Central memory CD8-positive, alpha-beta T cell (primary cell): ENCODE results near the gene CLC.

Source experiments
- ATAC-seq: fragments of 150-1000 bp; cut with Tn5 transposase; replicated peaks from 2 replicates; pipeline ENCODE4 v1.10.0; 2022; ENCODE audit warnings: mild to moderate bottlenecking, moderate FRiP score, moderate number of reproducible peaks; ENCODE audit not compliant: poor library complexity, severe bottlenecking; ENCODE audit errors: extremely low read depth
- DNase-seq, 2 donors: peaks; one replicate each; pipeline ENCODE4 v3.0.0; 2021; ENCODE audit warnings: low spot score in 2 of 2
- H3K27ac Mint-ChIP-seq: one replicate; pipeline ENCODE4 v1.8.0; 2022; ENCODE audit warnings: low read depth, mild to moderate bottlenecking, moderate library complexity, mixed read lengths
- H3K27me3 Mint-ChIP-seq: one replicate; pipeline ENCODE4 v1.8.0; 2022; ENCODE audit warnings: mixed read lengths
- H3K36me3 Mint-ChIP-seq: one replicate; pipeline ENCODE4 v1.8.0; 2022; ENCODE audit warnings: mild to moderate bottlenecking, moderate library complexity, mixed read lengths; ENCODE audit not compliant: insufficient read depth
- H3K4me1 Mint-ChIP-seq: one replicate; pipeline ENCODE4 v1.8.0; 2022; ENCODE audit warnings: mixed read lengths
- H3K4me3 Mint-ChIP-seq: one replicate; pipeline ENCODE4 v1.8.0; 2022; ENCODE audit warnings: mild to moderate bottlenecking, moderate library complexity, mixed read lengths
- H3K9me3 Mint-ChIP-seq: one replicate; pipeline ENCODE4 v1.8.0; 2022; ENCODE audit warnings: mixed read lengths

Gene CLC

DNA sequence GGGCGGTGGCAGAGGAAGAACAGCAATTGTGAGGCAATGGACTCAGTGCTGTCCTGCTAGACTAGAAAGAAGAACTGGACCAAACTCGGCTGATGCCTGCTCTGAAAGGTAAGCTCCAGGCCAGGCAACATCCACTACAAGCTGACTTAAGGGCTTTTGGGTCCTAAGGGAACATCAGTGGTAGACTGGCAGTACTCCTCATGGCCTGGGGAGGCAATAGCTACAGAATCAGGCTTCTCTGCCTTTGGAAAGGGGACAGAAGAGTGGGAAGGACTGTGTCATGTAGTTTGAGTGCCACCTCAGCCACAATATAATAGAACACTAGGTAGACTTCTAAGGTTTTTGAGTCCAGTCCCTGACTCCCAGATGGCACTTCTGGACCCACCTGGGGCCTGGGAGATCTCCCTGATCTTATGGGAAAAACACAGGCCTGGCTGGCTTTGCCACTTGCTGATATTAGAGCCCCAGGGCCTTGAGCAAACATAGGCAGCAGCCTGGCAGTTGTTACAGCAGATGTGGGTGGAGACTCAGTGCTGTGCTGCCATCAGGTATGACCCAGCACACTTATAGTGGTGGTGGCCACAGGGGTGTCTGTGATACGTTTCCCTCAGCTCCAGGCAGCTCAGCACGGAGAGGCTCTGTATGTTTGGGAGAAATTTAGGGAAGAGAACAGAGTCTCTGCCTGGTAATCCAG, 9.2 kb upstream of the CLC start:
- H3K4me3 Mint-ChIP-seq = no peak overlapping the region
- ATAC-seq = no peak
- H3K27me3 Mint-ChIP-seq = peaks cover 68% of the 10 kb centered on the region

DNA sequence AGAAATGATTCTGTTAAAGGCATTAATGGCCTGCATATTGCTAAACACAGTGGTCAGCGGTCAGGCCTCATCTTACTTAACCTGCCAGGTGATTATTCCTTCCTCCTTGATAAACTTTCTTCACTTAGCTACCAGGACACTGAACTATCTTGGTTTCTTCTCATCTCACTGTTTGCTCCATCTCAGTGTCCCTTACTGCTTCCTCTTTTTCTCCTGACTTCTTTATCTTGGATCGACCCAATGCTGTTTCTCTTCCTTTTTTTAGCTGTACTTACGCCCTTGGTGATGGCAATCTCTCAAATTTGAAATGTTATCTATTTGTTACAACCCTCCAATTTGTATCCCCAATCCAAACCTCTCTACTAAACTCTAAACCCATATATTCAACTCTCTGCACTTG, 7.8 kb upstream of the CLC start:
- Mint-ChIP-seq H3K4me1 (no peaks in the 10 kb centered on the region), H3K27me3 (peaks cover 63% of the 10 kb centered on the region), H3K27ac (no peak overlapping the region), H3K9me3 (no peaks in the 10 kb centered on the region), H3K4me3 (no peak overlapping the region), H3K36me3 (no peaks in the 10 kb centered on the region)
- DNase-seq (no peak), ATAC-seq (no peak)

More for the DNA sequence above, 9.2 kb upstream of the CLC start:
- no peaks in the 10 kb centered on the region for H3K36me3 Mint-ChIP-seq
- no peaks in the 10 kb centered on the region for H3K9me3 Mint-ChIP-seq
- DNase-seq = no peak
- H3K4me1 Mint-ChIP-seq = no peaks in the 10 kb centered on the region
- H3K27ac Mint-ChIP-seq = no peak overlapping the region

DNA sequence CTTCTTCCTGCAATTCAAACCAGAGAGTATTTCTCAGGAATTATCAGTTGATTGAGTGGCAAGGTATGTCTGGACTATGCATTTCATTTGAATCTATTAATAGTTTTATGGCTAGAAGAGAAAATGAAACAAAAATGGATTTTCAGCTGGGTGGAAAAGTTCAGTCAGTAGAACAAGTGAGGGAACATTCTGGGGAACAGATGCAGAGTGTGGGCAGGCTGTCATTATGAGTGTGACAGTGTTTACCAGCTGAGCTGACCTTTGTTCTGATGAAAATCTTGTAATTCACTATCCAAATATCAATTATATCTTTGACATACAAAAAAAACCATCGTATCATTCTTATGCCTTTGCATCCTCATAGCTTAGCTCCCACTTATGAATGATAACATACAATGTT, 2.6 kb upstream of the CLC start:
- no peak for DNase-seq
- H3K27ac Mint-ChIP-seq = no peak overlapping the region
- no peak overlapping the region for H3K4me3 Mint-ChIP-seq
- H3K4me1 Mint-ChIP-seq = no peaks in the 10 kb centered on the region
- no peaks in the 10 kb centered on the region for H3K9me3 Mint-ChIP-seq
- no peak for ATAC-seq
- H3K36me3 Mint-ChIP-seq = no peaks in the 10 kb centered on the region
- H3K27me3 Mint-ChIP-seq = peaks cover 56% of the 10 kb centered on the region

- no peak for DNase-seq
- Mint-ChIP-seq H3K4me3 (no peak overlapping the region), H3K9me3 (no peaks in the 10 kb centered on the region), H3K27ac (no peak overlapping the region), H3K36me3 (no peaks in the 10 kb centered on the region), H3K27me3 (peaks cover 40% of the 10 kb centered on the region), H3K4me1 (no peaks in the 10 kb centered on the region)
- ATAC-seq = no peak
Observed at GRCh38 chr19:39738814-39739213, 985 bp upstream of the CLC start.

GRCh38 chr19:39737351-39737750, 478 bp downstream of the CLC start:
- no peaks in the 10 kb centered on the region for H3K9me3 Mint-ChIP-seq
- ATAC-seq (no peak), DNase-seq (no peak)
- H3K4me3 Mint-ChIP-seq = no peak overlapping the region
- H3K4me1 Mint-ChIP-seq = no peaks in the 10 kb centered on the region
- peaks cover 26% of the 10 kb centered on the region for H3K27me3 Mint-ChIP-seq
- H3K27ac Mint-ChIP-seq = no peak overlapping the region
- H3K36me3 Mint-ChIP-seq = no peaks in the 10 kb centered on the region

DNA sequence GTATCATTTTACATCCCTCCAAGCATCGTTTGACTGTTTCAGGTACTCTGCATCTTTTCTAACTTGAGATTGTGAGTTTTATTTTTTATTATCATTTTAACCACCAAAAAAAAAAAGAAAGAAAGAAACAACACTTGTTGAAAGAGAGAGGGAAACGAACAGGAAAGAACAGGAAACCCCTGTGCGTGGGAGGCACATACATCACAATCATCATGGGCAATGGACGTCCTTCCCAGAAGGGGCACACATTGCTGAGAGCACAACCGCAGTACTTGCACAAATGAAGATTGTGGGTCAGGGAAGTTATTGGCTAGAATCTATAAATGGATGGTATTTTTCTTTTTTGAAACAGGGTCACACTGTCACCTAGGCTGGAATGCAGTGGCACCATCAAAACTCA, 1.7 kb downstream of the CLC start:
- H3K36me3 Mint-ChIP-seq = no peaks in the 10 kb centered on the region
- no peaks in the 10 kb centered on the region for H3K9me3 Mint-ChIP-seq
- H3K4me3 Mint-ChIP-seq = no peak overlapping the region
- ATAC-seq = no peak
- no peak for DNase-seq
- H3K27me3 Mint-ChIP-seq = peaks cover 23% of the 10 kb centered on the region
- no peak overlapping the region for H3K27ac Mint-ChIP-seq
- no peaks in the 10 kb centered on the region for H3K4me1 Mint-ChIP-seq

DNA sequence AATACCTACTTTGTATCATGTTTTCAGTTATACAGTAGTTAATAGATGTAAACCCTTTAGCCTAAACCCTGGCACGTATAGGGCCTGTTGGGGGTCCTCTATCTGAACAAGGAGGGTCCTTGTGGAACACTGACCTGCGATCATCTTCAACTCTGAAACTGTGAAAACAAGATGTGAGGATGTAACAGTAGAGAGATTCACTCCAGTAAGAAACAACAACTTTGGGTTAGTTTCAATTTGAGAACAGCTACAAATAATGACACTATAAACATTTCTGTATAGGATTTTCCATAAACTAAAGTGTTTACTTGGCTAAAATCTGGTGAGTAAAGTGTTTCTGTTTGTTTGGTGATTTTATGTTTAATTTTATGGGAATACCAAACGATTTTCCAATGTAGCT, 2.1 kb downstream of the CLC start:
- ATAC-seq (no peak), DNase-seq (no peak)
- no peak overlapping the region for H3K4me3 Mint-ChIP-seq
- H3K9me3 Mint-ChIP-seq = no peaks in the 10 kb centered on the region
- peaks cover 23% of the 10 kb centered on the region for H3K27me3 Mint-ChIP-seq
- H3K36me3 Mint-ChIP-seq = no peaks in the 10 kb centered on the region
- no peaks in the 10 kb centered on the region for H3K4me1 Mint-ChIP-seq
- no peak overlapping the region for H3K27ac Mint-ChIP-seq

DNA sequence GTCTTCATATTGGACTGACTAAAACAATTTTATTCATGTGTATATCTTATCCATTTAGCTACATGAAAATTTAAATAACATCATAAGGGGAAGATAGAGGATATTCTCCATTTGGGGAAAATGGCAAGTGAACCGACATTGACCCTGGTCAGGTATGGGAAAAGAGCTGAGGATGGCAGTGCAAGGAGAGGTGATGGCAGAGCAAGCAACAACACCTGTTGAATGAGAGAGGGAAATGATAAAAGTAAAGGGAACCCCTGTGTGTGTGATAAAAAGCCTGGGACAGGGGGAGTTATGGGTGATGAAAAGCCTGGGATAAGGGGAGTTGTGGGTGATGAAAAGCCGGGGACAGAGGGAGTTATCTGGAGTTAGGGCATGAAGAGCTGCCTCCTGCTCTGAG, 4.0 kb downstream of the CLC start:
- Mint-ChIP-seq H3K9me3 (no peaks in the 10 kb centered on the region), H3K27me3 (peaks cover 31% of the 10 kb centered on the region), H3K27ac (no peak overlapping the region), H3K4me3 (no peak overlapping the region), H3K4me1 (no peaks in the 10 kb centered on the region), H3K36me3 (no peaks in the 10 kb centered on the region)
- ATAC-seq = no peak
- DNase-seq = no peak

DNA sequence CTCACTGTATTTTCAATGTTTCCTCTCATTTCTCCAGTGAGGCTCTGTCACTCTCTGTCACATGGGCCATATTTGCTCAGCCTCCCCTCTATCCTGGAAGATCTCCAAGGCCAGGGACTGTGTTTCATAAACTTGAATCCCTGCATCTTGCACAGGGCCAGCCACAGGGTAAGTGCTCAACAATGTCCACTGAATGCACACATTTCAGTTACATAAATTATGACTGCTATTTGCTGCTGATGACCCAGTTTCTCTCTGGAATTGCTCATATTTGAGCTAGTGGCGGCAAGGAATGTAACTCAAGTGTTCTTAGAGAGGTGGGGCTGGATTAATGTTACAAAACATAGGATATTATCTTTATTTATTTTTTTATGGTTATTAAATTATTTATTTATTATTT, 6.1 kb downstream of the CLC start:
- Mint-ChIP-seq H3K36me3 (no peaks in the 10 kb centered on the region), H3K27ac (no peak overlapping the region), H3K4me3 (no peak overlapping the region), H3K27me3 (peaks cover 34% of the 10 kb centered on the region), H3K4me1 (no peaks in the 10 kb centered on the region), H3K9me3 (no peaks in the 10 kb centered on the region)
- ATAC-seq (no peak), DNase-seq (no peak)

GRCh38 chr19:39729594-39729993, 8.2 kb downstream of the CLC start:
- H3K27ac Mint-ChIP-seq = no peak overlapping the region
- H3K36me3 Mint-ChIP-seq = no peaks in the 10 kb centered on the region
- DNase-seq (no peak), ATAC-seq (no peak)
- no peaks in the 10 kb centered on the region for H3K4me1 Mint-ChIP-seq
- peaks cover 53% of the 10 kb centered on the region for H3K27me3 Mint-ChIP-seq
- H3K4me3 Mint-ChIP-seq = no peak overlapping the region
- no peaks in the 10 kb centered on the region for H3K9me3 Mint-ChIP-seq

DNA sequence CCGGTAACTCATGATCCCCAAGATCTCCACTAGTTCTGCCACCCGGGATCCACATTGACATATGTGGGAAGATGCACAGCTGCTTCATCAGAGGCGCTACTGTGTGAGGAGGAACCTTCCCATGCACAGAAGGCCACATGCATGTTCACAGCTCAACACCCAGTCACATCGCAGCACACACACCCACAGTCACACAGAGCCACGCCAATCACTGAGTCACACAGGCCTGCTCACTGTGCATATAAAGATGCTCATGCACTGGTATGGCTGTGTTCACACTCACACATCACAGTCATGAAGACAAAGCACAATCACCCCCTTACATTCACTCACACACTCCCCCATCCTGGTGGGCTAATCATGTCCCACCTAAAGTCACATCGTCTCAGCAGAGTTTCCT, 9.8 kb downstream of the CLC start:
- Mint-ChIP-seq H3K9me3 (no peaks in the 10 kb centered on the region), H3K36me3 (no peaks in the 10 kb centered on the region), H3K4me3 (no peak overlapping the region), H3K27ac (no peak overlapping the region), H3K4me1 (no peaks in the 10 kb centered on the region), H3K27me3 (peaks cover 68% of the 10 kb centered on the region)
- DNase-seq = no peak
- no peak for ATAC-seq

DNA sequence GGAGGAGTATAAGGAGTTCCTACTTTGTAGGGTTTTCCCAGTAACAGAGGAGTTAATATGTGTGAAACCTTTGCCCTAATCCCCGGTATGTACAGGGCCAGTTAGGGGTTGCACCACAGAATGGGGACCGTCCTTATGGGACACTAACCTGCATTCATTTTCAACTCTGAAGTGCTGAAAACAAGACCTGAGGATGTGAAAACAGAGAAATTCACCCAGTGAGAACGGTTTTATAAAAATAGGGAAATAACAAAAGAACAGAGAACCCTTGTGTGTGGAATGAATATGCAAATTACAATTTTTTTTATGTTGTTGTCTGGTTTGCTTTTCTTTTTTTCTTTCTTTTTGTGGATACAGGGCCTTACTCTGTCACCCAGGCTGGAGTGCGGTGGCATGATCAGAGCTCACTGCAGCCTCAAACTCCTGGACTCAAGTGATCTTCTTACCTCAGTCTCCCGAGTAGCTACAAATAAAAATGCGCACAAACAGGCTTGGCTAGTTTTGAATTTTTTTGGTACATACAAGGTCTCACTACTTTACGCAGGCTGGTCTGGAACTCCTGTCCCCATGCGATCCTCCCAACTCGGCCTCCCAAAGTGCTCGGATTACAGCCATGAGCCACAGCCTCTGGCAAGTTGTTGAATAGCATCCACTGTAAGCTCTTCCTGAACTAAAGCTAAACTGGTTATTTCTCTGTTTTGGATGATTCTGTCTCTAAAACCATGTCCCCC, 10.6 kb downstream of the CLC start:
- H3K27me3 Mint-ChIP-seq = peaks cover 76% of the 10 kb centered on the region
- H3K4me1 Mint-ChIP-seq = no peaks in the 10 kb centered on the region
- H3K4me3 Mint-ChIP-seq = no peak overlapping the region

GRCh38 chr19:39725995-39726394, 11.8 kb downstream of the CLC start:
- peaks cover 85% of the 10 kb centered on the region for H3K27me3 Mint-ChIP-seq
- H3K4me1 Mint-ChIP-seq = no peaks in the 10 kb centered on the region
- DNase-seq = no peak
- H3K9me3 Mint-ChIP-seq = no peaks in the 10 kb centered on the region
- H3K4me3 Mint-ChIP-seq = no peak overlapping the region
- H3K36me3 Mint-ChIP-seq = no peaks in the 10 kb centered on the region
- no peak for ATAC-seq
- no peak overlapping the region for H3K27ac Mint-ChIP-seq

More for the DNA sequence above, 10.6 kb downstream of the CLC start:
- H3K9me3 Mint-ChIP-seq = no peaks in the 10 kb centered on the region
- ATAC-seq (no peak), DNase-seq (no peak)
- H3K36me3 Mint-ChIP-seq = no peaks in the 10 kb centered on the region
- no peak overlapping the region for H3K27ac Mint-ChIP-seq
